ENCODE results near the gene ALDH1A2.

DNA sequence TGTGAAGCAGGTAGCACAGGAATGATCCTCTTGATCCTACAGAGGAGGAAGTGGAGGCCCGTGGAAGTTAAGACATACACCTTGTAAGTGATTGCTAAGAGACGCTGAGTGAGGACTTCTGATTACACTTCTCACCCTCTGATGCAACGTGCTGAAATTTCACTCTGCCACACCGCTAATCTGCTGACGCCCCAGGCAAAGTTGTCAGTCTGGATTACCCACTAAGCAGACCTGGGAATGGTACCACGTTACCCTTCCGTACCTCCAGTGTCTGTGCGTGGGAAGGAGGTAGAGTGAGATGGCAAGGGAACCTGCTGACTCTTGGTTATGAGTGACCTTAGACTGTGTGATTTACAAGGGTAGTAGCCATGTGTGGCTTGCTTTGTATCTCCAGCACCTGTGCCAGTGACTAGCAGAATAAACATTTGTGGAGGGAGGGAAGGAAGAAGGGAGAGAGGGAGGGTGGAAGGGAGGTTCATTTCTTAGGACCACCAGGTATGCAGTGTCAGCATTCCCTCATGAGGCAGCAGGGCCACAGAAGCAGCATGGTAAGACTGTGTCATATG, 115.0 kb downstream of the ALDH1A2 start:
- TF ChIP-seq CTCF (IDR thresholded peaks at IDR 0.05) (no peak), TCF7L2 (IDR thresholded peaks at IDR 0.05; ENCODE audit: low read depth, low read length) (no peak), POLR2AphosphoS5 (IDR thresholded peaks at IDR 0.05; ENCODE audit: low read depth, low read length) (no peak), REST (IDR thresholded peaks at IDR 0.05; ENCODE audit: insufficient read depth in 1 of 2, low read depth in 2 of 2, low read length in 1 of 2) (no peak), SIN3A (IDR thresholded peaks at IDR 0.05; ENCODE audit: borderline replicate concordance, insufficient read depth, low read depth, low read length) (no peak)

All from Panc1 (cell line).